ENCODE measurements around the gene HSPH1.

- TF ChIP-seq CTCF (IDR thresholded peaks at IDR 0.05) (no peak), POLR2A (IDR thresholded peaks at IDR 0.05) (no peak), POLR2AphosphoS5 (IDR thresholded peaks at IDR 0.05) (no peak)
Measured at GRCh38 chr13:31094331-31095015, 67.2 kb downstream of the HSPH1 start.

All from breast epithelium (tissue), 3 donors.